Measurements from ENCODE around the gene GABPA.

The GABPA gene

DNA sequence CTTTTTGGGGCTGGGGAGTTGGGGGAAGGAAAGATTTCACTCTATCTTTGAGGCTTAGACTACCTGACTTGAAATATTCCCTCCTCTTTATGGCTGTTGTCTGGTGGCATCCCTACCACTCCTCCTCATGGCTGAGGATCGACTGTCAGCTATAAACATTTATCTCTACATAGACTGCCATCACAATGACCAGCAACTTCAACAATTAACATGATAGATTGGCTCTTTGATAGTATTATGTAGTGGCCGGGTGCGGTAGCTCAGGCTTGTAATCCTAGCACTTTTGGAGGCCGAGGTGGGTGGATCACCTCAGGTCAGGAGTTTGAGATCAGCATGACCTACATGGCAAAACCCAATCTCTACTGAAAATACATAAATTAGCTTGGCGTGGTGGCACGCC is 72.4 kb downstream of the GABPA start:
- no peak overlapping the region for H3K4me3 ChIP-seq (ENCODE audit: low read depth, low read length)
- no peak for DNase-seq (ENCODE audit: low read depth)
- TF ChIP-seq, protein P1, sequence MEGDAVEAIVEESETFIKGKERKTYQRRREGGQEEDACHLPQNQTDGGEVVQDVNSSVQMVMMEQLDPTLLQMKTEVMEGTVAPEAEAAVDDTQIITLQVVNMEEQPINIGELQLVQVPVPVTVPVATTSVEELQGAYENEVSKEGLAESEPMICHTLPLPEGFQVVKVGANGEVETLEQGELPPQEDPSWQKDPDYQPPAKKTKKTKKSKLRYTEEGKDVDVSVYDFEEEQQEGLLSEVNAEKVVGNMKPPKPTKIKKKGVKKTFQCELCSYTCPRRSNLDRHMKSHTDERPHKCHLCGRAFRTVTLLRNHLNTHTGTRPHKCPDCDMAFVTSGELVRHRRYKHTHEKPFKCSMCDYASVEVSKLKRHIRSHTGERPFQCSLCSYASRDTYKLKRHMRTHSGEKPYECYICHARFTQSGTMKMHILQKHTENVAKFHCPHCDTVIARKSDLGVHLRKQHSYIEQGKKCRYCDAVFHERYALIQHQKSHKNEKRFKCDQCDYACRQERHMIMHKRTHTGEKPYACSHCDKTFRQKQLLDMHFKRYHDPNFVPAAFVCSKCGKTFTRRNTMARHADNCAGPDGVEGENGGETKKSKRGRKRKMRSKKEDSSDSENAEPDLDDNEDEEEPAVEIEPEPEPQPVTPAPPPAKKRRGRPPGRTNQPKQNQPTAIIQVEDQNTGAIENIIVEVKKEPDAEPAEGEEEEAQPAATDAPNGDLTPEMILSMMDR (IDR thresholded peaks at IDR 0.05; ENCODE audit: insufficient read depth, low read depth, low read length, missing control alignments): no peak

DNA sequence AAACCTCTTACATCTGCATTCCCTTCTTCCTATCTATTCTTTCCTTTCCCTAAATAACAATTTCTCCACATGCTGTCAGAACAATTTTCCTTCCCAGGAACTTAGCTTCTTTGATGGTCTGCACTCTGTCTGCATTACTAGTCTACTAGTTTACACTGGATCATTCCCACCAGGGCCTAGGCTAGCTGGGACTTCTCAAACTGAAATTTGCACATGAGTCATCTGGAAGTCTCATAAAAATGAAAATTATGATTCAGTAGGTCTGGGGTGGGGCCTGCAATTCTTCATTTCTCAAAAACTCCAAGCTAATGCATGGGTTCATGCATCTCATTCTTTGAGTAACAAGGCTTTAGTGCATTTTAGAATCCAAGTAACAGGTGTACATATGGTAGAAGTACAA is 74.2 kb downstream of the GABPA start:
- DNase-seq (ENCODE audit: low read depth): no peak
- no peak overlapping the region for H3K4me3 ChIP-seq (ENCODE audit: low read depth, low read length)

DNA sequence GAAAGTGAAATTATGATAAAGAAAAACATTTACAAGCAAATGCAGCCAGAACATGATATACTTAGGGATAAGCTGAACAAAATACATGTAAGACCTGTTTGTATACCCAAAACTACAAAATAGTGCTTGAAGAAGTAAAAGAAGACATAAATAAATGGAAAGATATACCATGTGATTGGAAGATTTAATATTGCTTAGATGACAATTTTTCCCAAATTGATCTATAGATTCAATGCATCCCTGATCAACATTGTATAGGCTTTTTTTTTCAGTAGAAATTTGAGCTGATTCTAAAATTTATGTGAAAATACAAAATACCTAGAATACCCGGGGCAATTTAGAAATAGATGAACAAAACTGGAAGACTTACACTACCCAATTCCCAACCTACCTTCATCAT is 76.4 kb downstream of the GABPA start:
- no peak overlapping the region for H3K4me3 ChIP-seq (ENCODE audit: low read depth, low read length)
- DNase-seq (ENCODE audit: low read depth): no peak
- TF ChIP-seq, protein P1 (IDR thresholded peaks at IDR 0.05; ENCODE audit: insufficient read depth, low read depth, low read length, missing control alignments): no peak

More for the DNA sequence above, 74.2 kb downstream of the GABPA start:
- TF ChIP-seq, protein P1 (IDR thresholded peaks at IDR 0.05; ENCODE audit: insufficient read depth, low read depth, low read length, missing control alignments): no peak

DNA sequence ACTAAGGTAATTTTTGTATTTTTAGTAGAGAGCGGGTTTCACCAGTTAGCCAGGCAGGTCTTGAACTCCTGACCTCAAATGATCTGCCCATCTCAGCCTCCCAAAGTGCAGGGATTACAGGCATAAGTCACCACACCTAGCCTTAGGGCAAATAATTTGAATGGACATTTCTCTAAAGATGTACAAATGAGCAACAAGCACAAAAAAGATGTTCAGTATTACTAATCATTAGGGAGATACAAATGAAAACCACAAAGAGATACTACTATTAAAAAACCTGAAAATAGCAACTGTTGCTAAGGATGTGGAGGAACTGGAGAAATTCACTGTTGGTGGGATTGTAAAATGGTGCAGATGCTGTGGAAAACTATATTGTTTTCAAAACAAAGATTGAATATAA is 79.1 kb downstream of the GABPA start:
- no peak overlapping the region for H3K4me3 ChIP-seq (ENCODE audit: low read depth, low read length)
- TF ChIP-seq, protein P1 (IDR thresholded peaks at IDR 0.05; ENCODE audit: insufficient read depth, low read depth, low read length, missing control alignments): no peak
- no peak for DNase-seq (ENCODE audit: low read depth)

DNA sequence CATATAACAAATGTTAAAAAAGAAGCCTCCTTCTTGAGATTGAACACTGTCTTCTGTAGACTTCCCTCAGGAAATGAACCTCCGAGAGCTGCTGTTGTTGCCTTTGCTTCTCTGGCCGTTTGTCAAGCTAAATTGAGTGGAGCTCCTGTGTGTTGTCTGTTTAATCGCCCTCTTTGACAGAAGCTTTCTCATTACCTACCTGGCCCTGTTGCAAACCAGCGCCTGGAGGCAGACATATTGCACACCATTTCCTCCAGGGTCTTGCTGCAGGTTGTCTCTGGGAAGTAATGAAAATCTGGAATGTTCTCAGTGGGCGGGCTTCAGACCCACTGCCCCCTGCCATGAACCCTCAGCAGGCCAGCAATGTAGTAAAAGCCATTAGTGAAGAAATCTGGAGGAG is 83.3 kb downstream of the GABPA start:
- TF ChIP-seq, protein P1 (IDR thresholded peaks at IDR 0.05; ENCODE audit: insufficient read depth, low read depth, low read length, missing control alignments): no peak
- no peak overlapping the region for H3K4me3 ChIP-seq (ENCODE audit: low read depth, low read length)

DNA sequence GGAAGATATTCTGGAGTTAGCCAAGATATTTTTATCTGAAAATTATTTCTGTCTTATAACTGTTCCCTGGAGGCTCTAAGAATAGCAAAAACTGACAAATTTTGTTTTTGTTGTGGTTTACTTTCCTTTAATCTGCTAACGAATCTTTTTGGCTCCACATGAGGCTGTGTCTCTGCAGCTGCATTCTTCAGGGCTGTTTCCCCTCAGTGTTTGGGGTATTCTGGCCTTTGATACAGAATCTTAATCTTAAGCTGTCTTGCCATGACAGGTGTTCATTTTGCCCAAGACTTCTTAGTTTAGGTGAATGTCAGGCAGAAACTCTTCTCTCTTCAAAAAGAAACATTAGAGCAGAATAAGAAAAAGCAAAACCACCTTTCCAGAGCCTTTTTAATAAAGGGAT is 83.8 kb downstream of the GABPA start:
- no peak for DNase-seq (ENCODE audit: low read depth)
- no peak overlapping the region for H3K4me3 ChIP-seq (ENCODE audit: low read depth, low read length)
- TF ChIP-seq, protein P1 (IDR thresholded peaks at IDR 0.05; ENCODE audit: insufficient read depth, low read depth, low read length, missing control alignments): no peak

More for the DNA sequence above, 83.3 kb downstream of the GABPA start:
- DNase-seq (ENCODE audit: low read depth): no peak
